Stimulated activated CD4-positive, alpha-beta T cell treated with anti-CD3 and anti-CD28 coated beads, Interleukin-15, amount 100 ng/mL, for 1 hour (primary cell): ENCODE measurements around the gene LYSET.
"Not testable (repeated sequence)": the region's sequence is repeated elsewhere in the genome, so short reads cannot be mapped to it uniquely, and the experiment has no call there.

ENCODE experiments used
- DNase-seq, 2 donors: peaks; one replicate each; pipeline ENCODE4 v3.0.0-alpha.2; 2020; ENCODE audit warnings: low read depth in 1 of 2, low spot score in 1 of 2

Gene LYSET

DNA sequence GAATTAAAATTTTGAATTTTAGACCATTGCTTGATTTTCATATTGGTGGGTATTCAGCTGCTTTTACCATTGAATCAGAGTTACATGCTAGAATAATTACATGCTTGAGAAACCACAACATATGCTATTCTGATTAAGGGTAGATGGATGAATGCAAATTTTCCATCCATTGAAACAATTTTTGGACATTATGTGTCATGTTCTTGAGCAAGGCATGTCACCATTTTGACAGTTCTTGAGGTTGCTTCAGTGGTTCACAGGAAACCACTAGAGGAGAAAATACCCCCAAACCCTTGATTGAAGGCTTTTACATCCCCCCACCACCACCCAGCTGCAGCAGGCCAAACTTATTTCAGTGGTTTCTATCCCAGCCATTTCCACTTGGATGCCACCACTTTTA, 35.4 kb downstream of the LYSET start:
- DNase-seq = no peak

DNA sequence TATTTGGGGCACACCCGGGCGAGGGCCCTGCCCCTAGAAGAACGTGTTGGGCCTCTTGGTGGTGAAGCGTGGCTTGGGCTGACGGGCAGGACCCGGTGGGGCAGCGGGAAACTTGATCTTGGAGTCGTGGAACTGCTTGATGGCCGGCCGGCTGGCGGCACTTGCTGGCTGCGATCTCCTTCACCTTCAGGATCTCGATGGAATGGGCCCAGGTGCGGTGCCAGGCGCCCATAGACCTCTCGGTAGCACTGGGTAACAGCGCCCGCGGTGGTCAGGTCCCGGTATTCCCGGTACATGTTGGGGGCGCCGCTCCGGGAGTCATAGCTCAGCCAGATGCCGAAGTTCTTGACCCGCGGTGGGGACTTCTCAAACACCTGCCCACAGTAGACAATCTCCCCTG, 38.4 kb downstream of the LYSET start:
- DNase-seq = no peak

DNA sequence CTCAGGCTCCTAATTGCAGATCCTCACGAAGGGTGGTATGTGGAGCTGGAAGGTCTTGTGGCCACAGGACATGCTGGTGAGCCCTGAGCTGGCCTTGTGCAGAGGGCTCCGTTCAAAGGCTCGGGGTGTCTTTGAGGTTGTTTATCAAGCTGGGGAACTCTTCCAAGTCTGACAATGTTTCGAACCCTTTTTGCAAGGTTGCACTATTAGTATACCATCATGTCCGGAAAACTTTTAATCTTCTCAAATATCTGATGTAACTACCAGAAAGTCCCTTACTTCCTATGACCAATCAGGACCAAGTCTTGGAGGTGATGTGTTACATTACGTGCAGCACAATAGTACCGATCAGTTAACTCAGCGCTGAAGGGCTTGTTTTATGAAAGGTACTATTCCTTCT, 43.4 kb downstream of the LYSET start:
- DNase-seq = no peak

DNA sequence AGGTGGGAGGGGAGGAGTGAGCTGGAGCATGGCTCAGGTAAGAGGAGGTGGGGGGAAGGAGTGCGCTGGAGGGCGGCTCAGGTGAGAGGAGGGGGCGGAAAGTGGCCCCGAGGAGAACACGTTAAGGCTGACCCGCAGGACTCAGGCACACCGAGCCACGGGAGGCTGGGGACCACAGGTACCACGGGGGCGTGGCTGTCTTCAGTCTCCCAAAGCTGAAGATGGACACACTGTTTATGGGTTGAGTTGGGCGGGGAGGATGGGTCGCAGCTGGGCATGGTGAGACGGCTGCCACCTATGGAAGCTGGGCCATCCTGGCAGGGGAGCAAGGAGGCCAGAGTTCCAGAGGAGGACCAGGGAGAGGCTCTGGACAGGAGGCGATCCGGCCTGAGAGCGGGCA, 45.4 kb downstream of the LYSET start:
- DNase-seq = no peak

DNA sequence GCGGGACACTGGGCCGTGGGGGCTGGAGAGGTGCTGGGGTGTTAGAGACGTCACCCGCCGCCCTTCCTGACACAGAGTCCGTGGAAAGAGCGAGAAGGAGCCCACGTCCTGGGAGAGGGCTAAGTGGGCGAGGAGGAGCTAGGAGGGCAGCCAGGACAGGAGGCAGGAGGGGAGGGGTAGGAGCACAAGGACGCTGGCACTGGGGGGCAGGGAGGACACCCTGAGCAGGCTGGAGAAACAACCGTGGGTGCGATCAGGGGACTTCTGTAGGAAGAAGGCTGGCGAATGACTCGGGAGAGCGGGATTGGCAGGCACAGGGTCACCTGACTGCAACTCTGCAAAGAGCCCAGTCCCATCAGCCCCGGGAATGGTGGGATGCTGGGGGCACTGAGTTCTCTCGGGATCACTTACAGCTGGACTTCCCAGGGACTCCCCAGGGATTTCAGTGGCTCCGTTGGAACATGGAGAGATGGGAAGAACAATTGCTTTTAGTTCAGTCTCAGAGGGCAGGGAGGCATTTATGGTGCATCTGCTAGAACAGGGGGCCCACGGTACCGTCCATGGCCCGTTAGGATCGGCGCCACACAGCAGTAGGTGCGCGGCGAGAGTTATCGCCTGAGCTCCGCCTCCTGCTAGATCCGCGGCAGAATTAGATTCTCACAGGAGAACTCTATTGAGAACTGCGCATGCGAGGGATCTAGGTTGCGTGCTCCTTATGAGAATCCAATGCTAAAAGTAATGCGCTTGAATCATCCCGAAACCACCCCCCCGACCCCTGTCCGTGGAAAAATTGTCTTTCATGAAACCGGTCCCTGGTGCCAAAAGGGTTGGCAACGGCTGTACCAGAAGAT, 46.2 kb downstream of the LYSET start:
- DNase-seq = no peak

DNA sequence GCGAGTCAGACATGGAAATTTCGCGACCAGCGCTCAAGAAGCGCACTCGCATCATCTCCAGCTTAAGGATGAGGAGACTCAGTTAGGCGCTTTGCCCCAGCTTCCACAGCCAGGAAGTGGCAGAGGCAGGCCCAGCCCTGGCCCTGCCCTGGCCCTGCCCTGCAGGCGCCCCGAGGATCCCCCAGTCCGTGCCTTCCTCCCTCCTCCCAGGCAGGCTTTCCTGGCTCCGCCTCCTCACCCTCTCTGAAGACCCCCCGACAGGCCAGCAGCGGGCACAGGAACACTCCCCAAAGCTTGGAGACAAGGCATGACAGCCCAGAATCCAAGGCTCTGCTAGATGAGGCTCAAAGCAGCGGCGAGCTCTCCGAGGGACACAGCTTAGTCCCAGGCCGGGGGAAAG, 47.0 kb downstream of the LYSET start:
- DNase-seq = no peak

DNA sequence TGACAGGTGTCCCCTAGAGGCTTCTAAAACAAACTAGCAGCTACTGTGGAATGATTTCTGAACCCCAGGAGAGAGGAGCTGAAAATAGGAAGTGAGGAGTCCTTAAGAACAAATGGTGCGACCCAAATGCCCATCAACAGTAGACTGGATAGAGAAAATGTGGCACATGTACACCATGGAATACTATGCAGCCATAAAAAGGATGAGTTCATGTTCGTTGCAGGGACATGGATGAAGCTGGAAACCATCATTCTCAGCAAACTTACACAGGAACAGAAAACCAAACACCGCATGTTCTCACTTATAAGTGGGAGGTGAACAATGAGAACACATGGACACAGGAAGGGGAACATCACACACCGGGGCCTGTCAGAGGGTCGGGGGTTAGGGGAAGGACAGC, 48.0 kb downstream of the LYSET start:
- not testable (repeated sequence) for DNase-seq

DNA sequence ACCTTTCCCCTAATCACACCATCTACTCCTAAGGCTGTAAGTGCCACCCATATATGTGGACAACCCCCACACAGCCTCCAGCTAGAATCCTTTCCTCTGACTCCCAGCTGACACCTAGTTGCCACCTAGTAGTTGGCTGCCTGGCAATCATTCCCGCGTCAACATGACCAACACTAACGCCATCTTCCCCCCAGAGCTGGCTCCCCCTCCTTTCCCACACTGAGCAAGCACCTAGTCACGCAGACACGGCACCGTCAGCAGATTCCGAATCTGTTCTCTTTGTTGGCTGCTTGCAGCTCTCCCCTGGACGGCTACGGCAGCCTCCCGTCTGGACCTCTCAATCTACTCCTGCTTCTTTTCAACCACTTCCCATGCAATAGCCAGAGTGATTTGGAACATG, 49.7 kb downstream of the LYSET start:
- no peak for DNase-seq
